ENCODE results near the gene PSAPL1.

PSAPL1 gene

GRCh38 chr4:7383266-7383665, 51.5 kb downstream of the PSAPL1 start:
- Histone ChIP-seq H3K4me1 (ENCODE audit: control insufficient read depth, insufficient read depth, low read depth, low read length) (no peaks in the 10 kb centered on the region), H2BK12ac (ENCODE audit: low read length in 2 of 2) (no peak overlapping the region), H3K23ac (ENCODE audit: low read length in 2 of 2) (no peak overlapping the region), H3K4me3 (ENCODE audit: insufficient read depth in 1 of 2, low read depth in 1 of 2, low read length in 2 of 2) (no peak overlapping the region), H3K9me3 (ENCODE audit: control insufficient read depth, low read length) (no peaks in the 10 kb centered on the region), H2BK5ac (ENCODE audit: low read depth, low read length, poor library complexity, severe bottlenecking) (no peak overlapping the region), H4K8ac (ENCODE audit: low read length) (no peak overlapping the region), H3K79me1 (replicated peaks; ENCODE audit: low read length, poor library complexity, severe bottlenecking) (no peaks in the 10 kb centered on the region), H2AFZ (ENCODE audit: low read depth, low read length) (no peak overlapping the region), H3K36me3 (ENCODE audit: control insufficient read depth in 1 of 2, insufficient read depth in 2 of 2, low read depth in 1 of 2, low read length in 2 of 2) (no peaks in the 10 kb centered on the region), H2AK5ac (ENCODE audit: low read length, severe bottlenecking) (no peak overlapping the region), H3K4me2 (ENCODE audit: low read length, poor library complexity, severe bottlenecking) (no peak overlapping the region), H3K9ac (ENCODE audit: low read length) (no peak overlapping the region), H3K27ac (ENCODE audit: low read length, poor library complexity, severe bottlenecking) (no peak overlapping the region), H3K18ac (ENCODE audit: low read depth in 1 of 2, low read length in 2 of 2) (no peak overlapping the region), H3K14ac (ENCODE audit: low read length in 2 of 2) (no peak overlapping the region), H3K4ac (ENCODE audit: low read depth in 1 of 2, low read length in 2 of 2) (no peak overlapping the region), H2BK120ac (ENCODE audit: low read depth, low read length) (no peak overlapping the region), H4K91ac (ENCODE audit: low read length) (no peak overlapping the region), H3K27me3 (ENCODE audit: control insufficient read depth in 1 of 2, insufficient read depth in 1 of 2, low read length in 2 of 2) (peaks cover 27 to 43% of the 10 kb centered on the region in 2 experiments), H2BK15ac (ENCODE audit: low read depth, poor library complexity, severe bottlenecking) (no peak overlapping the region)
- WGBS: 93% methylated on average over 7 of the region's 8 CpGs
- no peak for DNase-seq

- no peaks in the 10 kb centered on the region for H3K36me3 ChIP-seq (ENCODE audit: control insufficient read depth in 1 of 2, insufficient read depth in 2 of 2, low read depth in 1 of 2, low read length in 2 of 2)
- no peak overlapping the region for H2BK15ac ChIP-seq (ENCODE audit: low read depth, poor library complexity, severe bottlenecking)
- H2BK12ac ChIP-seq (ENCODE audit: low read length in 2 of 2): no peak overlapping the region
- H2AK5ac ChIP-seq (ENCODE audit: low read length, severe bottlenecking): no peak overlapping the region
- H3K4me1 ChIP-seq (ENCODE audit: control insufficient read depth, insufficient read depth, low read depth, low read length): no peaks in the 10 kb centered on the region
- no peak overlapping the region for H3K9ac ChIP-seq (ENCODE audit: low read length)
- peaks cover 27 to 46% of the 10 kb centered on the region in 2 experiments for H3K27me3 ChIP-seq (ENCODE audit: control insufficient read depth in 1 of 2, insufficient read depth in 1 of 2, low read length in 2 of 2)
- H3K9me3 ChIP-seq (ENCODE audit: control insufficient read depth, low read length): no peaks in the 10 kb centered on the region
- no peak for DNase-seq
- H3K79me1 ChIP-seq (replicated peaks; ENCODE audit: low read length, poor library complexity, severe bottlenecking): no peaks in the 10 kb centered on the region
- no peak overlapping the region for H3K4me3 ChIP-seq (ENCODE audit: insufficient read depth in 1 of 2, low read depth in 1 of 2, low read length in 2 of 2)
- no peak overlapping the region for H3K4me2 ChIP-seq (ENCODE audit: low read length, poor library complexity, severe bottlenecking)
- no peak overlapping the region for H3K4ac ChIP-seq (ENCODE audit: low read depth in 1 of 2, low read length in 2 of 2)
- no peak overlapping the region for H4K8ac ChIP-seq (ENCODE audit: low read length)
- no peak overlapping the region for H3K27ac ChIP-seq (ENCODE audit: low read length, poor library complexity, severe bottlenecking)
- no peak overlapping the region for H2BK5ac ChIP-seq (ENCODE audit: low read depth, low read length, poor library complexity, severe bottlenecking)
- no peak overlapping the region for H3K14ac ChIP-seq (ENCODE audit: low read length in 2 of 2)
- H3K23ac ChIP-seq (ENCODE audit: low read length in 2 of 2): no peak overlapping the region
- no peak overlapping the region for H4K91ac ChIP-seq (ENCODE audit: low read length)
- 39% methylated on average over 2 of the region's 8 CpGs for WGBS
- H2BK120ac ChIP-seq (ENCODE audit: low read depth, low read length): no peak overlapping the region
- H2AFZ ChIP-seq (ENCODE audit: low read depth, low read length): no peak overlapping the region
- no peak overlapping the region for H3K18ac ChIP-seq (ENCODE audit: low read depth in 1 of 2, low read length in 2 of 2)
Observed at GRCh38 chr4:7382634-7383014, 52.1 kb downstream of the PSAPL1 start.

GRCh38 chr4:7381890-7382633, 52.7 kb downstream of the PSAPL1 start:
- no peak overlapping the region for H3K4me2 ChIP-seq (ENCODE audit: low read length, poor library complexity, severe bottlenecking)
- H3K4me3 ChIP-seq (ENCODE audit: insufficient read depth in 1 of 2, low read depth in 1 of 2, low read length in 2 of 2): no peak overlapping the region
- 78% methylated on average over 8 of the region's 9 CpGs for WGBS
- H2BK120ac ChIP-seq (ENCODE audit: low read depth, low read length): no peak overlapping the region
- no peaks in the 10 kb centered on the region for H3K9me3 ChIP-seq (ENCODE audit: control insufficient read depth, low read length)
- H3K36me3 ChIP-seq (ENCODE audit: control insufficient read depth in 1 of 2, insufficient read depth in 2 of 2, low read depth in 1 of 2, low read length in 2 of 2): no peaks in the 10 kb centered on the region
- no peak overlapping the region for H3K18ac ChIP-seq (ENCODE audit: low read depth in 1 of 2, low read length in 2 of 2)
- no peaks in the 10 kb centered on the region for H3K79me1 ChIP-seq (replicated peaks; ENCODE audit: low read length, poor library complexity, severe bottlenecking)
- peaks cover 2% of the 10 kb centered on the region for H3K4me1 ChIP-seq (ENCODE audit: control insufficient read depth, insufficient read depth, low read depth, low read length)
- H3K23ac ChIP-seq (ENCODE audit: low read length in 2 of 2): no peak overlapping the region
- H3K4ac ChIP-seq (ENCODE audit: low read depth in 1 of 2, low read length in 2 of 2): no peak overlapping the region
- no peak overlapping the region for H2AK5ac ChIP-seq (ENCODE audit: low read length, severe bottlenecking)
- no peak overlapping the region for H2BK15ac ChIP-seq (ENCODE audit: low read depth, poor library complexity, severe bottlenecking)
- no peak overlapping the region for H4K8ac ChIP-seq (ENCODE audit: low read length)
- no peak overlapping the region for H2AFZ ChIP-seq (ENCODE audit: low read depth, low read length)
- H2BK12ac ChIP-seq (ENCODE audit: low read length in 2 of 2): no peak overlapping the region
- DNase-seq: no peak
- H3K27me3 ChIP-seq (ENCODE audit: control insufficient read depth in 1 of 2, insufficient read depth in 1 of 2, low read length in 2 of 2): peaks cover 27 to 48% of the 10 kb centered on the region in 2 experiments
- H3K9ac ChIP-seq (ENCODE audit: low read length): no peak overlapping the region
- no peak overlapping the region for H3K14ac ChIP-seq (ENCODE audit: low read length in 2 of 2)
- H4K91ac ChIP-seq (ENCODE audit: low read length): no peak overlapping the region
- no peak overlapping the region for H2BK5ac ChIP-seq (ENCODE audit: low read depth, low read length, poor library complexity, severe bottlenecking)
- H3K27ac ChIP-seq (ENCODE audit: low read length, poor library complexity, severe bottlenecking): no peak overlapping the region

GRCh38 chr4:7381221-7381889, 53.4 kb downstream of the PSAPL1 start:
- no peak overlapping the region for H2AK5ac ChIP-seq (ENCODE audit: low read length, severe bottlenecking)
- H3K4me1 ChIP-seq (ENCODE audit: control insufficient read depth, insufficient read depth, low read depth, low read length): peaks cover 2% of the 10 kb centered on the region
- H3K4me2 ChIP-seq (ENCODE audit: low read length, poor library complexity, severe bottlenecking): no peak overlapping the region
- H4K8ac ChIP-seq (ENCODE audit: low read length): no peak overlapping the region
- no peak overlapping the region for H3K9ac ChIP-seq (ENCODE audit: low read length)
- H3K4me3 ChIP-seq (ENCODE audit: insufficient read depth in 1 of 2, low read depth in 1 of 2, low read length in 2 of 2): no peak overlapping the region
- no peak overlapping the region for H2BK15ac ChIP-seq (ENCODE audit: low read depth, poor library complexity, severe bottlenecking)
- no peak overlapping the region for H2BK120ac ChIP-seq (ENCODE audit: low read depth, low read length)
- H3K14ac ChIP-seq (ENCODE audit: low read length in 2 of 2): no peak overlapping the region
- no peaks in the 10 kb centered on the region for H3K79me1 ChIP-seq (replicated peaks; ENCODE audit: low read length, poor library complexity, severe bottlenecking)
- H4K91ac ChIP-seq (ENCODE audit: low read length): no peak overlapping the region
- H3K9me3 ChIP-seq (ENCODE audit: control insufficient read depth, low read length): no peaks in the 10 kb centered on the region
- H3K23ac ChIP-seq (ENCODE audit: low read length in 2 of 2): no peak overlapping the region
- peaks cover 30 to 48% of the 10 kb centered on the region in 2 experiments for H3K27me3 ChIP-seq (ENCODE audit: control insufficient read depth in 1 of 2, insufficient read depth in 1 of 2, low read length in 2 of 2)
- no peak for DNase-seq
- H2BK12ac ChIP-seq (ENCODE audit: low read length in 2 of 2): no peak overlapping the region
- no peak overlapping the region for H2BK5ac ChIP-seq (ENCODE audit: low read depth, low read length, poor library complexity, severe bottlenecking)
- H3K18ac ChIP-seq (ENCODE audit: low read depth in 1 of 2, low read length in 2 of 2): no peak overlapping the region
- no peak overlapping the region for H3K27ac ChIP-seq (ENCODE audit: low read length, poor library complexity, severe bottlenecking)
- WGBS: 55% methylated on average over 7 of the region's 9 CpGs
- H3K36me3 ChIP-seq (ENCODE audit: control insufficient read depth in 1 of 2, insufficient read depth in 2 of 2, low read depth in 1 of 2, low read length in 2 of 2): no peaks in the 10 kb centered on the region
- H2AFZ ChIP-seq (ENCODE audit: low read depth, low read length): no peak overlapping the region
- H3K4ac ChIP-seq (ENCODE audit: low read depth in 1 of 2, low read length in 2 of 2): no peak overlapping the region

Measured in mesenchymal stem cell (in vitro differentiated cells and primary cell).